HEK293 (cell line): ENCODE results near the gene CDKN2A.

Source experiments
- CTCF ChIA-PET: fragments of 350-600 bp; formaldehyde crosslinking; extraction: SDS; loops from one replicate; lab custom pipeline; 2021; ENCODE audit warnings: antibody characterized with exemption; lab: Yijun Ruan, JAX
- POLR2A ChIA-PET: fragments of 300-600 bp; formaldehyde crosslinking; extraction: SDS; loops from one replicate; lab custom pipeline; 2020; ENCODE audit warnings: antibody characterized with exemption, inconsistent platforms; lab: Yijun Ruan, JAX
- H3K27ac ChIP-seq: fragments of 200-500 bp; sonication (Bioruptor generic); 2 replicates; pipeline ENCODE4 v1.5.1; 2014; ENCODE audit warnings: low read depth, low read length, control low read depth, inconsistent platforms; ENCODE audit errors: extremely low read depth
- H3K36me3 ChIP-seq, 2 experiments: fragments of 200-500 bp in 1 of 2; sonication (Bioruptor generic) in 1 of 2; 1 replicate in 1 of 2; 2 replicates in 1 of 2; pipeline ENCODE4 v1.5.1; 2014 to 2017; ENCODE audit warnings: inconsistent platforms in 2 of 2, low read length in 2 of 2; ENCODE audit not compliant: control insufficient read depth in 2 of 2, insufficient read depth in 1 of 2
- H3K4me1 ChIP-seq: fragments of 200-500 bp; sonication (Bioruptor generic); 2 replicates; pipeline ENCODE4 v1.5.1; 2014; ENCODE audit warnings: mild to moderate bottlenecking, low read length, inconsistent platforms; ENCODE audit not compliant: control insufficient read depth, insufficient read depth
- H3K4me3 ChIP-seq: 2 replicates; pipeline ENCODE4 v1.5.1; 2011; ENCODE audit warnings: low read depth, mild to moderate bottlenecking, control low read depth, low read length, moderate library complexity
- H3K9me3 ChIP-seq: fragments of 200-500 bp; sonication (Bioruptor generic); 2 replicates; pipeline ENCODE4 v1.5.1; 2014; ENCODE audit warnings: low read depth, low read length, inconsistent platforms; ENCODE audit not compliant: control insufficient read depth, insufficient read depth
- GLI4 ChIP-seq: fragments of 450-650 bp; formaldehyde crosslinking; IDR thresholded peaks from 2 replicates; pipeline ENCODE4 v1.5.1; 2016; ENCODE audit warnings: missing biosample characterization, missing genetic modification characterization
- GLIS2 ChIP-seq: fragments of 450-650 bp; formaldehyde crosslinking; IDR thresholded peaks from 2 replicates; pipeline ENCODE4 v1.5.1; 2016; ENCODE audit warnings: missing biosample characterization, missing genetic modification characterization
- HOXC10 ChIP-seq: sonication (generic); formaldehyde crosslinking; IDR thresholded peaks from 2 replicates; pipeline ENCODE4 v1.8.1; 2023; ENCODE audit warnings: mild to moderate bottlenecking, missing genetic modification reagents
- KLF10 ChIP-seq: fragments of 450-650 bp; IDR thresholded peaks from 2 replicates; pipeline ENCODE4 v1.5.1; 2018; ENCODE audit warnings: missing biosample characterization, mild to moderate bottlenecking, missing genetic modification characterization
- SCRT2 ChIP-seq: fragments of 450-650 bp; formaldehyde crosslinking; IDR thresholded peaks from 2 replicates; pipeline ENCODE4 v1.5.1; 2016; ENCODE audit warnings: missing biosample characterization, missing genetic modification characterization
- TRIM28 ChIP-seq: IDR thresholded peaks from 2 replicates; pipeline ENCODE4 v1.6.1; 2011; ENCODE audit warnings: low read length, control low read depth, borderline replicate concordance
- ZBTB7A ChIP-seq: fragments of 450-650 bp; formaldehyde crosslinking; IDR thresholded peaks from 2 replicates; pipeline ENCODE4 v1.5.1; 2016; ENCODE audit warnings: low read depth, missing biosample characterization, missing genetic modification characterization
- ZFP41 ChIP-seq: fragments of 450-650 bp; formaldehyde crosslinking; IDR thresholded peaks from 2 replicates; pipeline ENCODE4 v1.5.1; 2016; ENCODE audit warnings: missing biosample characterization, missing genetic modification characterization, borderline replicate concordance
- ZNF133 ChIP-seq: fragments of 450-650 bp; formaldehyde crosslinking; IDR thresholded peaks from 2 replicates; pipeline ENCODE4 v1.5.1; 2016; ENCODE audit warnings: missing biosample characterization, missing genetic modification characterization
- ZNF184 ChIP-seq: fragments of 450-650 bp; IDR thresholded peaks from 2 replicates; pipeline ENCODE4 v1.5.1; 2018; ENCODE audit warnings: missing biosample characterization, mild to moderate bottlenecking, missing genetic modification characterization
- ZNF335 ChIP-seq: fragments of 450-650 bp; formaldehyde crosslinking; conservative IDR thresholded peaks from 2 replicates; pipeline ENCODE4 v1.5.1; 2016; ENCODE audit warnings: missing biosample characterization, missing genetic modification characterization
- ZNF394 ChIP-seq: fragments of 450-650 bp; formaldehyde crosslinking; IDR thresholded peaks from 2 replicates; pipeline ENCODE4 v1.5.1; 2016; ENCODE audit warnings: missing biosample characterization, missing genetic modification characterization, mild to moderate bottlenecking, moderate library complexity, borderline replicate concordance
- ZNF416 ChIP-seq: fragments of 450-650 bp; formaldehyde crosslinking; IDR thresholded peaks from 2 replicates; pipeline ENCODE4 v1.5.1; 2016; ENCODE audit warnings: missing biosample characterization, missing genetic modification characterization
- ZNF473 ChIP-seq: fragments of 450-650 bp; formaldehyde crosslinking; IDR thresholded peaks from 2 replicates; pipeline ENCODE4 v1.5.1; 2017; ENCODE audit warnings: missing biosample characterization, missing genetic modification characterization
- ZNF544 ChIP-seq: fragments of 450-650 bp; formaldehyde crosslinking; IDR thresholded peaks from 2 replicates; pipeline ENCODE4 v1.5.0; 2017; ENCODE audit warnings: missing biosample characterization, missing genetic modification characterization
- ZNF792 ChIP-seq: fragments of 450-650 bp; formaldehyde crosslinking; IDR thresholded peaks from 2 replicates; pipeline ENCODE4 v1.5.1; 2016; ENCODE audit warnings: missing biosample characterization, missing genetic modification characterization
- ZNF843 ChIP-seq: fragments of 450-650 bp; formaldehyde crosslinking; IDR thresholded peaks from 2 replicates; pipeline ENCODE4 v1.5.1; 2016; ENCODE audit warnings: missing biosample characterization, missing genetic modification characterization
- ZXDB ChIP-seq: fragments of 450-650 bp; formaldehyde crosslinking; IDR thresholded peaks from 2 replicates; pipeline ENCODE4 v1.5.1; 2016; ENCODE audit warnings: missing biosample characterization, missing genetic modification characterization
- TF ChIP-seq, protein P1 (sequence below): fragments of 450-650 bp; formaldehyde crosslinking; IDR thresholded peaks from 2 replicates; pipeline ENCODE4 v1.5.1; 2016; ENCODE audit warnings: missing biosample characterization, missing genetic modification characterization
- TF ChIP-seq, protein P2 (sequence below): fragments of 450-650 bp; formaldehyde crosslinking; IDR thresholded peaks from 2 replicates; pipeline ENCODE4 v1.5.1; 2016; ENCODE audit warnings: missing biosample characterization, missing genetic modification characterization
- TF ChIP-seq, protein P3 (sequence below): fragments of 450-650 bp; formaldehyde crosslinking; IDR thresholded peaks from 2 replicates; pipeline ENCODE4 v1.5.1; 2016; ENCODE audit warnings: missing biosample characterization, missing genetic modification characterization
- TF ChIP-seq, protein P4 (sequence below): fragments of 450-650 bp; formaldehyde crosslinking; IDR thresholded peaks from 2 replicates; pipeline ENCODE4 v1.5.1; 2017; ENCODE audit warnings: missing biosample characterization, missing genetic modification characterization
- TF ChIP-seq, protein P5 (sequence below): fragments of 450-650 bp; formaldehyde crosslinking; IDR thresholded peaks from 2 replicates; pipeline ENCODE4 v1.5.1; 2016; ENCODE audit warnings: missing biosample characterization, missing genetic modification characterization
- TF ChIP-seq, protein P6 (sequence below): fragments of 450-650 bp; formaldehyde crosslinking; IDR thresholded peaks from 2 replicates; pipeline ENCODE4 v1.5.1; 2016; ENCODE audit warnings: missing biosample characterization, missing genetic modification characterization
- TF ChIP-seq, protein P7 (sequence below): fragments of 450-650 bp; formaldehyde crosslinking; IDR thresholded peaks from 2 replicates; pipeline ENCODE4 v1.5.1; 2016; ENCODE audit warnings: missing biosample characterization, missing genetic modification characterization
- TF ChIP-seq, protein P8 (sequence below): fragments of 450-650 bp; formaldehyde crosslinking; IDR thresholded peaks from 2 replicates; pipeline ENCODE4 v1.5.1; 2016; ENCODE audit warnings: missing biosample characterization, missing genetic modification characterization

The CDKN2A gene

DNA sequence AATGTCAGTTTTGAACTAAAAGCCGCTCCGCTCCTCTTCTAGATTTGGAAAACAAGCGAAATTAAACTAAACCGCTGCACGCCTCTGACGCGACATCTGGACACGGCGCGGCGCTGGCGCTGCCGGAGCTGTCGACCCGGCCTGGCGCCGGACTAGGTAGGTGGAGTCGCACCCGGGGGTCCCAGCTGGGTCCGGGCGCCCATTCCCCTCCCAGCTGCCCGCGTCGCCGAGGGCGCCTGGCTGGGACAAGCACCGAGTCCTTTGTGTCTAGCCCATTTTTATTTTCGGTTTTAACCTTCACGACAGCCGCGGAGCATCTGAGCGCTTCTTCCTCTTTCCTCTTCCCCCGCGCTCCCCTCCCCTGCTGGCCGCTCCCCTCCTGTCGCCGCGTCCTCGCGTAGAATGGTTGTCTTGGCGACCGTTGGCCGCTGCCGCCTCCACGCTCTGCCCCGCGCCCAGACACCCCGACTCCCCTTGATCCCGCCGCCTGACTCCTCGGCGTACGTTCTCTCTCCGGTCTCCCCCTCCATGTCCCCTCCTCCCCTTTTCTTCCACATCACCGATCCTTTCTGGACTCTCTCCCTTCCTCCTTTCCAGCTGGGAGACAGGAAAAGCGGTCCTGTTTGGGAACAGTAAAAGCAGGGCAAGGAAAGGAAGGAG, 944 bp upstream of the CDKN2A start:
- Histone ChIP-seq H3K36me3 (peaks cover 0 to 6% of the 10 kb centered on the region in 2 experiments; a peak in 1 of 3 replicates), H3K27ac (peak overlapping the region; percentile 99), H3K4me1 (peaks cover 5% of the 10 kb centered on the region; the same call in 1 of the 2 replicates), H3K9me3 (no peaks in the 10 kb centered on the region), H3K4me3 (peak overlapping the region; percentile 59)
- POLR2A ChIA-PET, result interaction anchor here (0.6 to 7.6 kb wide), 22 partner anchors 8 to 252 kb away, joined by 3 to 156 read pairs (median 5); partner anchors contain the start of gene CDKN2B
- CTCF ChIA-PET, result interaction anchor here (0.8 to 5.9 kb wide), 9 partner anchors 8 to 248 kb away, joined by 3 to 30 read pairs (median 4); partner anchors contain the start of gene CDKN2B
- TF ChIP-seq HOXC10, result no peak
- no peak for TF ChIP-seq TRIM28
- TF ChIP-seq, protein P1, sequence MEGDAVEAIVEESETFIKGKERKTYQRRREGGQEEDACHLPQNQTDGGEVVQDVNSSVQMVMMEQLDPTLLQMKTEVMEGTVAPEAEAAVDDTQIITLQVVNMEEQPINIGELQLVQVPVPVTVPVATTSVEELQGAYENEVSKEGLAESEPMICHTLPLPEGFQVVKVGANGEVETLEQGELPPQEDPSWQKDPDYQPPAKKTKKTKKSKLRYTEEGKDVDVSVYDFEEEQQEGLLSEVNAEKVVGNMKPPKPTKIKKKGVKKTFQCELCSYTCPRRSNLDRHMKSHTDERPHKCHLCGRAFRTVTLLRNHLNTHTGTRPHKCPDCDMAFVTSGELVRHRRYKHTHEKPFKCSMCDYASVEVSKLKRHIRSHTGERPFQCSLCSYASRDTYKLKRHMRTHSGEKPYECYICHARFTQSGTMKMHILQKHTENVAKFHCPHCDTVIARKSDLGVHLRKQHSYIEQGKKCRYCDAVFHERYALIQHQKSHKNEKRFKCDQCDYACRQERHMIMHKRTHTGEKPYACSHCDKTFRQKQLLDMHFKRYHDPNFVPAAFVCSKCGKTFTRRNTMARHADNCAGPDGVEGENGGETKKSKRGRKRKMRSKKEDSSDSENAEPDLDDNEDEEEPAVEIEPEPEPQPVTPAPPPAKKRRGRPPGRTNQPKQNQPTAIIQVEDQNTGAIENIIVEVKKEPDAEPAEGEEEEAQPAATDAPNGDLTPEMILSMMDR (tag by site-specific recombination), result no peak
- TF ChIP-seq, protein P2, sequence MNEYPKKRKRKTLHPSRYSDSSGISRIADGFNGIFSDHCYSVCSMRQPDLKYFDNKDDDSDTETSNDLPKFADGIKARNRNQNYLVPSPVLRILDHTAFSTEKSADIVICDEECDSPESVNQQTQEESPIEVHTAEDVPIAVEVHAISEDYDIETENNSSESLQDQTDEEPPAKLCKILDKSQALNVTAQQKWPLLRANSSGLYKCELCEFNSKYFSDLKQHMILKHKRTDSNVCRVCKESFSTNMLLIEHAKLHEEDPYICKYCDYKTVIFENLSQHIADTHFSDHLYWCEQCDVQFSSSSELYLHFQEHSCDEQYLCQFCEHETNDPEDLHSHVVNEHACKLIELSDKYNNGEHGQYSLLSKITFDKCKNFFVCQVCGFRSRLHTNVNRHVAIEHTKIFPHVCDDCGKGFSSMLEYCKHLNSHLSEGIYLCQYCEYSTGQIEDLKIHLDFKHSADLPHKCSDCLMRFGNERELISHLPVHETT (tag by site-specific recombination), result no peak
- TF ChIP-seq, protein P3, sequence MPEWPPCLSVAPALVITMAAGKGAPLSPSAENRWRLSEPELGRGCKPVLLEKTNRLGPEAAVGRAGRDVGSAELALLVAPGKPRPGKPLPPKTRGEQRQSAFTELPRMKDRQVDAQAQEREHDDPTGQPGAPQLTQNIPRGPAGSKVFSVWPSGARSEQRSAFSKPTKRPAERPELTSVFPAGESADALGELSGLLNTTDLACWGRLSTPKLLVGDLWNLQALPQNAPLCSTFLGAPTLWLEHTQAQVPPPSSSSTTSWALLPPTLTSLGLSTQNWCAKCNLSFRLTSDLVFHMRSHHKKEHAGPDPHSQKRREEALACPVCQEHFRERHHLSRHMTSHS (tag by site-specific recombination), result no peak
- TF ChIP-seq ZXDB (tag by site-specific recombination), result 0 out of 2 replicates have a peak, but pooled peaks have one; percentile 22
- TF ChIP-seq SCRT2 (tag by site-specific recombination), result no peak
- no peak for TF ChIP-seq ZNF544
- TF ChIP-seq ZNF843 (tag by site-specific recombination), result no peak
- TF ChIP-seq ZFP41, result no peak
- peak; percentile 87 for TF ChIP-seq ZNF394 (tag by site-specific recombination)
- TF ChIP-seq ZNF416 (tag by site-specific recombination), result no peak
- TF ChIP-seq, protein P4, sequence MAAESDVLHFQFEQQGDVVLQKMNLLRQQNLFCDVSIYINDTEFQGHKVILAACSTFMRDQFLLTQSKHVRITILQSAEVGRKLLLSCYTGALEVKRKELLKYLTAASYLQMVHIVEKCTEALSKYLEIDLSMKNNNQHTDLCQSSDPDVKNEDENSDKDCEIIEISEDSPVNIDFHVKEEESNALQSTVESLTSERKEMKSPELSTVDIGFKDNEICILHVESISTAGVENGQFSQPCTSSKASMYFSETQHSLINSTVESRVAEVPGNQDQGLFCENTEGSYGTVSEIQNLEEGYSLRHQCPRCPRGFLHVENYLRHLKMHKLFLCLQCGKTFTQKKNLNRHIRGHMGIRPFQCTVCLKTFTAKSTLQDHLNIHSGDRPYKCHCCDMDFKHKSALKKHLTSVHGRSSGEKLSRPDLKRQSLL (tag by site-specific recombination), result no peak
- TF ChIP-seq, protein P5, sequence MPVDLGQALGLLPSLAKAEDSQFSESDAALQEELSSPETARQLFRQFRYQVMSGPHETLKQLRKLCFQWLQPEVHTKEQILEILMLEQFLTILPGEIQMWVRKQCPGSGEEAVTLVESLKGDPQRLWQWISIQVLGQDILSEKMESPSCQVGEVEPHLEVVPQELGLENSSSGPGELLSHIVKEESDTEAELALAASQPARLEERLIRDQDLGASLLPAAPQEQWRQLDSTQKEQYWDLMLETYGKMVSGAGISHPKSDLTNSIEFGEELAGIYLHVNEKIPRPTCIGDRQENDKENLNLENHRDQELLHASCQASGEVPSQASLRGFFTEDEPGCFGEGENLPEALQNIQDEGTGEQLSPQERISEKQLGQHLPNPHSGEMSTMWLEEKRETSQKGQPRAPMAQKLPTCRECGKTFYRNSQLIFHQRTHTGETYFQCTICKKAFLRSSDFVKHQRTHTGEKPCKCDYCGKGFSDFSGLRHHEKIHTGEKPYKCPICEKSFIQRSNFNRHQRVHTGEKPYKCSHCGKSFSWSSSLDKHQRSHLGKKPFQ (tag by site-specific recombination), result no peak
- no peak for TF ChIP-seq ZNF473 (tag by site-specific recombination)
- TF ChIP-seq KLF10 (tag by site-specific recombination), result no peak
- TF ChIP-seq, protein P6, sequence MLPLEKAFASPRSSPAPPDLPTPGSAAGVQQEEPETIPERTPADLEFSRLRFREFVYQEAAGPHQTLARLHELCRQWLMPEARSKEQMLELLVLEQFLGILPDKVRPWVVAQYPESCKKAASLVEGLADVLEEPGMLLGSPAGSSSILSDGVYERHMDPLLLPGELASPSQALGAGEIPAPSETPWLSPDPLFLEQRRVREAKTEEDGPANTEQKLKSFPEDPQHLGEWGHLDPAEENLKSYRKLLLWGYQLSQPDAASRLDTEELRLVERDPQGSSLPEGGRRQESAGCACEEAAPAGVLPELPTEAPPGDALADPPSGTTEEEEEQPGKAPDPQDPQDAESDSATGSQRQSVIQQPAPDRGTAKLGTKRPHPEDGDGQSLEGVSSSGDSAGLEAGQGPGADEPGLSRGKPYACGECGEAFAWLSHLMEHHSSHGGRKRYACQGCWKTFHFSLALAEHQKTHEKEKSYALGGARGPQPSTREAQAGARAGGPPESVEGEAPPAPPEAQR (tag by site-specific recombination), result no peak
- no peak for TF ChIP-seq ZNF184 (tag by site-specific recombination)
- no peak for TF ChIP-seq ZNF133 (tag by site-specific recombination)
- TF ChIP-seq GLIS2 (tag by site-specific recombination), result peak; percentile 85
- no peak for TF ChIP-seq ZNF792
- no peak for TF ChIP-seq GLI4 (tag by site-specific recombination)
- TF ChIP-seq, protein P7, sequence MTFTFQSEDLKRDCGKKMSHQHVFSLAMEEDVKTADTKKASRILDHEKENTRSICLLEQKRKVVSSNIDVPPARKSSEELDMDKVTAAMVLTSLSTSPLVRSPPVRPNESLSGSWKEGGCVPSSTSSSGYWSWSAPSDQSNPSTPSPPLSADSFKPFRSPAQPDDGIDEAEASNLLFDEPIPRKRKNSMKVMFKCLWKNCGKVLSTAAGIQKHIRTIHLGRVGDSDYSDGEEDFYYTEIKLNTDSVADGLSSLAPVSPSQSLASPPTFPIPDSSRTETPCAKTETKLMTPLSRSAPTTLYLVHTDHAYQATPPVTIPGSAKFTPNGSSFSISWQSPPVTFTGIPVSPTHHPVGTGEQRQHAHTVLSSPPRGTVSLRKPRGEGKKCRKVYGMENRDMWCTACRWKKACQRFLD (tag by site-specific recombination), result no peak
- peak; percentile 75 for TF ChIP-seq ZNF335
- TF ChIP-seq, protein P8, sequence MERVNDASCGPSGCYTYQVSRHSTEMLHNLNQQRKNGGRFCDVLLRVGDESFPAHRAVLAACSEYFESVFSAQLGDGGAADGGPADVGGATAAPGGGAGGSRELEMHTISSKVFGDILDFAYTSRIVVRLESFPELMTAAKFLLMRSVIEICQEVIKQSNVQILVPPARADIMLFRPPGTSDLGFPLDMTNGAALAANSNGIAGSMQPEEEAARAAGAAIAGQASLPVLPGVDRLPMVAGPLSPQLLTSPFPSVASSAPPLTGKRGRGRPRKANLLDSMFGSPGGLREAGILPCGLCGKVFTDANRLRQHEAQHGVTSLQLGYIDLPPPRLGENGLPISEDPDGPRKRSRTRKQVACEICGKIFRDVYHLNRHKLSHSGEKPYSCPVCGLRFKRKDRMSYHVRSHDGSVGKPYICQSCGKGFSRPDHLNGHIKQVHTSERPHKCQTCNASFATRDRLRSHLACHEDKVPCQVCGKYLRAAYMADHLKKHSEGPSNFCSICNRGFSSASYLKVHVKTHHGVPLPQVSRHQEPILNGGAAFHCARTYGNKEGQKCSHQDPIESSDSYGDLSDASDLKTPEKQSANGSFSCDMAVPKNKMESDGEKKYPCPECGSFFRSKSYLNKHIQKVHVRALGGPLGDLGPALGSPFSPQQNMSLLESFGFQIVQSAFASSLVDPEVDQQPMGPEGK (tag by site-specific recombination), result peak; percentile 77
- TF ChIP-seq ZBTB7A (tag by site-specific recombination), result no peak
